GM10266 (cell line): ENCODE measurements around the gene SKI.

Experiments
- DNase-seq: peaks from one replicate; pipeline ENCODE4 v3.0.0; 2012; ENCODE audit errors: extremely low spot score
- CTCF ChIP-seq: IDR thresholded peaks from 2 replicates; pipeline ENCODE4 v1.5.1; 2012; ENCODE audit warnings: mild to moderate bottlenecking, low read depth; ENCODE audit not compliant: control insufficient read depth, insufficient read depth; ENCODE audit errors: missing control alignments

The SKI gene

GRCh38 chr1:2194898-2195673 is 33.0 kb upstream of the SKI start:
- TF ChIP-seq CTCF = peak; percentile 85
- DNase-seq = peak; percentile 92

GRCh38 chr1:2195785-2196184 is 32.3 kb upstream of the SKI start:
- DNase-seq = no peak
- no peak for TF ChIP-seq CTCF

- TF ChIP-seq CTCF = no peak
- no peak for DNase-seq
These were observed 31.0 kb upstream of the SKI start for GRCh38 chr1:2196901-2197638.

GRCh38 chr1:2197707-2198165 is 30.4 kb upstream of the SKI start:
- no peak for DNase-seq
- no peak for TF ChIP-seq CTCF

- no peak for TF ChIP-seq CTCF
- DNase-seq = no peak
These were observed 29.5 kb upstream of the SKI start for GRCh38 chr1:2198571-2198970.

GRCh38 chr1:2199042-2199810 is 28.9 kb upstream of the SKI start:
- peak; percentile 92 for DNase-seq
- no peak for TF ChIP-seq CTCF
